NB4 (cell line): ENCODE measurements around the gene SYNGR1.
"Not testable (repeated sequence)": the region's sequence is repeated elsewhere in the genome, so short reads cannot be mapped to it uniquely, and the experiment has no call there.

Source experiments
- DNase-seq: peaks from one replicate; pipeline ENCODE4 v3.0.0; 2010; ENCODE audit warnings: low read depth
- H3K4me3 ChIP-seq: one replicate; pipeline ENCODE4 v1.5.1; 2011; ENCODE audit warnings: mild to moderate bottlenecking, low read depth, low read length, moderate library complexity
- CTCF ChIP-seq: IDR thresholded peaks from one replicate; pipeline ENCODE4 v1.5.1; 2012; ENCODE audit warnings: low read depth, low read length
- MAX ChIP-seq: IDR thresholded peaks from 2 replicates; pipeline ENCODE4 v1.6.1; 2011; ENCODE audit warnings: low read depth, low read length
- MYC ChIP-seq: IDR thresholded peaks from 2 replicates; pipeline ENCODE4 v1.6.1; 2011; ENCODE audit warnings: low read depth, low read length
- POLR2A ChIP-seq: IDR thresholded peaks from 2 replicates; pipeline ENCODE4 v1.6.1; 2011; ENCODE audit warnings: mild to moderate bottlenecking; ENCODE audit not compliant: insufficient read length; ENCODE audit errors: extremely low read depth

SYNGR1 gene

GRCh38 chr22:39350757-39351688, 1.2 kb downstream of the SYNGR1 start:
- H3K4me3 ChIP-seq = no peak overlapping the region
- no peak for DNase-seq
- TF ChIP-seq CTCF = no peak
- TF ChIP-seq MAX = no peak
- no peak for TF ChIP-seq POLR2A
- no peak for TF ChIP-seq MYC

GRCh38 chr22:39351689-39352214, 2.0 kb downstream of the SYNGR1 start:
- TF ChIP-seq MYC (0 out of 2 replicates have a peak, but pooled peaks have one; percentile 52), MAX (peak; percentile 53; the same call in 1 of the 2 replicates), CTCF (no peak)
- H3K4me3 ChIP-seq = no peak overlapping the region
- peak; percentile 93 for DNase-seq

- TF ChIP-seq MAX (no peak), CTCF (no peak), MYC (no peak), POLR2A (no peak)
- H3K4me3 ChIP-seq = no peak overlapping the region
- DNase-seq = peak; percentile 44
Observed at GRCh38 chr22:39352306-39352891, 2.6 kb downstream of the SYNGR1 start.

GRCh38 chr22:39353346-39353745, 3.6 kb downstream of the SYNGR1 start:
- TF ChIP-seq MAX = no peak
- TF ChIP-seq MYC = no peak
- no peak for TF ChIP-seq POLR2A
- TF ChIP-seq CTCF = no peak
- no peak for DNase-seq
- no peak overlapping the region for H3K4me3 ChIP-seq

GRCh38 chr22:39355080-39355479, 5.3 kb downstream of the SYNGR1 start:
- TF ChIP-seq CTCF = no peak
- TF ChIP-seq MAX = no peak
- TF ChIP-seq POLR2A = no peak
- no peak for TF ChIP-seq MYC
- DNase-seq = no peak
- no peak overlapping the region for H3K4me3 ChIP-seq

GRCh38 chr22:39355805-39356204, 6.0 kb downstream of the SYNGR1 start:
- DNase-seq = not testable (repeated sequence)

More at GRCh38 chr22:39355805-39356204, 6.0 kb downstream of the SYNGR1 start:
- H3K4me3 ChIP-seq = not testable (repeated sequence)
